OCI-LY7 (cell line): ENCODE data around the gene LPP.

Source experiments
- CTCF ChIP-seq: fragments of 200-600 bp; sonication (generic); conservative IDR thresholded peaks from 2 replicates; pipeline ENCODE4 v1.5.1; 2014; ENCODE audit warnings: mild to moderate bottlenecking, antibody characterized with exemption, low read length, moderate library complexity, mixed read lengths
- EZH2phosphoT487 ChIP-seq: fragments of 200-600 bp; sonication (generic); IDR thresholded peaks from 2 replicates; pipeline ENCODE4 v1.6.1; 2018; ENCODE audit warnings: low read depth, borderline replicate concordance, mild to moderate bottlenecking, mixed run types, antibody characterized with exemption, low read length, moderate library complexity, mixed read lengths

DNA sequence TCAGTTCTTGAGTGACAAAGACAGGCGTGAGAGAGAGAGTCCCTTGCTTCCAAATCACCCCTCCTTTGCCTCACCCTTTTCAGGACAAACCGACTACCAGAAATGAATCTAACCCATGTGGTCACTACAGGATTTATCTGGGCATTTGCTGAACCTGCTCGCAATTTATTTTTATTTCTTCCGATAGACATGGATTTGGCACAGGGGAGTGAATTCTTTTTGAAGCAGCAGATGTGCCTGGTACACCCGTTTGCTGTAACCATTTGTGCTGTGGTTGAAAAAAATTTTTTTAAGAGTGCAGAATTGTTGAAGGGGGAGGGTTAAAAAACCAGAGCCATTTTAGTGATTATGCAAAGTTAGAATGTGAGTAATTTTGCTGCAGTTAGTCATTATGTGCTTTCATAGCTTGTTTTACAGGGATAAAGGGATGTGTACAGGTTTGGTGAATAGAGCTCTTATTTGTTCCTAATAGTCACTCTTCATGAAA lies 442.0 kb downstream of the LPP start:
- TF ChIP-seq CTCF (no peak), EZH2phosphoT487 (no peak)
